Duodenal mucosa (tissue), 2 donors: ENCODE measurements around the gene GRIN3A.
A peak's percentile ranks its signal among the peaks of the same experiment; 100 is the strongest.

Experiments
- H3K27ac ChIP-seq: one replicate; pipeline ENCODE4 v1.7.0; 2013; ENCODE audit warnings: low read depth, low read length
- H3K27me3 ChIP-seq, 2 donors: one replicate each; pipeline ENCODE4 v1.7.0; 2013; ENCODE audit warnings: low read length in 2 of 2, control low read depth in 1 of 2; ENCODE audit not compliant: insufficient read depth in 2 of 2, control insufficient read depth in 1 of 2
- H3K36me3 ChIP-seq, 2 donors: one replicate each; pipeline ENCODE4 v1.7.0; 2013; ENCODE audit warnings: low read length in 2 of 2, control low read depth in 1 of 2; ENCODE audit not compliant: insufficient read depth in 2 of 2, control insufficient read depth in 1 of 2
- H3K4me1 ChIP-seq, 2 donors: one replicate each; pipeline ENCODE4 v1.7.0; 2013; ENCODE audit warnings: low read length in 2 of 2, control low read depth in 1 of 2; ENCODE audit not compliant: insufficient read depth in 2 of 2, control insufficient read depth in 1 of 2
- H3K4me3 ChIP-seq, 2 donors: one replicate each; pipeline ENCODE4 v1.7.0; 2013; ENCODE audit warnings: low read length in 2 of 2, low read depth in 1 of 2
- H3K9ac ChIP-seq, 2 donors: one replicate each; pipeline ENCODE4 v1.7.0; 2013; ENCODE audit warnings: low read length in 2 of 2, low read depth in 1 of 2
- H3K9me3 ChIP-seq, 2 donors: one replicate each; pipeline ENCODE4 v1.7.0; 2013; ENCODE audit warnings: low read length in 2 of 2, control low read depth in 1 of 2; ENCODE audit not compliant: control insufficient read depth in 1 of 2

Gene GRIN3A

GRCh38 chr9:101587332-101588043 is 151.0 kb downstream of the GRIN3A start:
- H3K4me3 ChIP-seq = no peak overlapping the region
- H3K9me3 ChIP-seq = no peaks in the 10 kb centered on the region
- no peaks in the 10 kb centered on the region for H3K36me3 ChIP-seq
- no peak overlapping the region for H3K9ac ChIP-seq
- no peak overlapping the region for H3K27ac ChIP-seq
- H3K4me1 ChIP-seq = no peaks in the 10 kb centered on the region
- no peaks in the 10 kb centered on the region for H3K27me3 ChIP-seq

DNA sequence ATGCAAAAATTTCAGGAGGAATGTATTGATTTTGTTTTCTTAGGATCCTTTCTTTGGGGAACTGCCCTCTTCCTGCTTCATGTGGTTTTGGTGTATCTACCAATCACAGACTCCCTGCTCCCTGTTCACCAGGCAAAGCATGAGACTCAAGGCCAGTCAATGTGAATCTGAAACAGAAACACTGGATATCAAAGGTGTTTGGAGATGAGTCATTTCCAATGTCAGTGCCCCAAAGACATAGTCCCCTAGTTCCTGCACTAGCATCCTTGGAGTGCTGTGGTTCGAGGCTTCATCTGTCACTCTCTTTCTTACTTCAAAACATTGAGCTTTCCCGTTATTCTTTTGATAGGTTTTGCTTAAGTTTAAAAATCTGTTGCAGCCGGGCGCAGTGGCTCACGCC is 151.8 kb downstream of the GRIN3A start:
- Histone ChIP-seq H3K9ac (no peak overlapping the region), H3K4me3 (no peak overlapping the region), H3K9me3 (no peaks in the 10 kb centered on the region), H3K27me3 (no peaks in the 10 kb centered on the region), H3K27ac (no peak overlapping the region), H3K4me1 (no peaks in the 10 kb centered on the region), H3K36me3 (no peaks in the 10 kb centered on the region)

DNA sequence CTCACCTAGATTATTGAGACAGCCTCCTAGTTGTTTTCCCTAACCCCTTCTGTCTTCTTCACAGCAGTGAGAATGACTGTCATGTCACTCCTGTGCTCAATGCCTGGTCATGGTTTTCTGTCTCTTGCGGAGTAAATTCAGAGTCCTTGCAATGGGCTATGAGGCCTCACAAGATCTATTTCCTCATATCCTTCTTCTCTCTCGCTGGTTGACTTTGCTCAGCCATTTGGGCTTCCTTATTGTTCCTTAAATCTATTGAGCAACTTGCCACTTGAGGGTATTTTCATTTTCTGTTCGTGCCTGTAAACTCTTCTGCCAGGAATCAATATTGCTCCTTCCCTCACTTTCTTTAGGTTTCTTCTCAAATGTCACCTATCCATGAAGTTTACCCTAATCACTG is 152.7 kb downstream of the GRIN3A start:
- Histone ChIP-seq H3K27me3 (no peaks in the 10 kb centered on the region), H3K4me1 (no peaks in the 10 kb centered on the region), H3K36me3 (no peaks in the 10 kb centered on the region), H3K27ac (no peak overlapping the region), H3K9me3 (no peaks in the 10 kb centered on the region), H3K4me3 (peak overlapping the region in 1 of 2 donors; percentile 16), H3K9ac (no peak overlapping the region)

- no peaks in the 10 kb centered on the region for H3K4me1 ChIP-seq
- no peak overlapping the region for H3K27ac ChIP-seq
- no peak overlapping the region for H3K9ac ChIP-seq
- H3K36me3 ChIP-seq = no peaks in the 10 kb centered on the region
- H3K9me3 ChIP-seq = no peaks in the 10 kb centered on the region
- H3K4me3 ChIP-seq = no peak overlapping the region
- H3K27me3 ChIP-seq = no peaks in the 10 kb centered on the region
Measured at GRCh38 chr9:101582553-101582952, 155.9 kb downstream of the GRIN3A start.

GRCh38 chr9:101579711-101580545 is 158.5 kb downstream of the GRIN3A start:
- Histone ChIP-seq H3K36me3 (no peaks in the 10 kb centered on the region), H3K9ac (no peak overlapping the region), H3K27ac (no peak overlapping the region), H3K4me3 (no peak overlapping the region), H3K9me3 (no peaks in the 10 kb centered on the region), H3K27me3 (no peaks in the 10 kb centered on the region), H3K4me1 (no peaks in the 10 kb centered on the region)

DNA sequence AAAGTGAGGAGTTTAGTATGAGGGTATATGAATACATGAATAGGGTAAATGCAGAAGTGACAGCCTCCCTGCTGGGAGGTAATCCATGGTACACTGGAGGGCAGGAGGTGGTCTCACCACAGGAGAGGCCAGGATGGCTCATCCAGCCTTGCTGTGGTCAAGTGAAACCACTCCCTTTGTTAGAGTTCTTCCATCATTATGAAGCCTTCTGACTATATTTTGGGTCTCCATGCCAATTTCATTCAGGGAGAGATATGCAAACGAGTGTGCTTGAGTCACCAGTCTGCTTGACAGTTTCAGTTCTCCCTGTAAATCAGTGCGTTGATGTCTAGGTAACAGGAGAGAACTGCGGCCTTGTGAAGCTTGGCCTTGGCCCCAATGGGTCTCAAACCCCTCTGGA is 160.1 kb downstream of the GRIN3A start:
- Histone ChIP-seq H3K4me1 (no peaks in the 10 kb centered on the region), H3K27ac (no peak overlapping the region), H3K9ac (no peak overlapping the region), H3K4me3 (no peak overlapping the region), H3K9me3 (no peaks in the 10 kb centered on the region), H3K27me3 (no peaks in the 10 kb centered on the region), H3K36me3 (no peaks in the 10 kb centered on the region)

- Histone ChIP-seq H3K4me3 (no peak overlapping the region), H3K9ac (no peak overlapping the region), H3K27ac (no peak overlapping the region), H3K4me1 (no peaks in the 10 kb centered on the region), H3K27me3 (no peaks in the 10 kb centered on the region), H3K36me3 (no peaks in the 10 kb centered on the region), H3K9me3 (no peaks in the 10 kb centered on the region)
Measured at GRCh38 chr9:101574731-101575333, 163.6 kb downstream of the GRIN3A start.

DNA sequence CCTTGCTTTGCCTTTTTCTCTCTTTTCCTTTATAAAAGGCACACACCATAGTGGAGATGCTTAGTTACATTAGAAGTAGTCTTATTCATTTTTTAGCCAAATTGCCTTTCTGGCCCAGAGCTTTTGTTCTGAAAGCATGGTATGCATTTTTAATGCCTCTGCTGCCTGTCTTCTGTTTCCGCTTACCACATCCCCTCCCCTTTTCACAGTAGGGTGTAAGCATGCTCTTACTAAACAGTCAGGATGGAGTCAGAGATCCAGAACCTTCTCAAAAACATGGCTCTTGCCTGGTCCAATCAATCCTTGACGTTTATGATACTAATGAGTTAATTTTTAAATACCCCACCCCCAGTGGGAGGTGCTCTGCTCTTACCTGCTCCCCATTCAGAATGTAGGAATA is 166.1 kb downstream of the GRIN3A start:
- H3K27ac ChIP-seq = no peak overlapping the region
- no peaks in the 10 kb centered on the region for H3K27me3 ChIP-seq
- H3K9ac ChIP-seq = no peak overlapping the region
- no peak overlapping the region for H3K4me3 ChIP-seq
- H3K36me3 ChIP-seq = peaks cover 3 to 12% of the 10 kb centered on the region in 2 donors
- no peaks in the 10 kb centered on the region for H3K4me1 ChIP-seq
- no peaks in the 10 kb centered on the region for H3K9me3 ChIP-seq

- peaks cover 3 to 13% of the 10 kb centered on the region in 2 donors for H3K36me3 ChIP-seq
- no peaks in the 10 kb centered on the region for H3K27me3 ChIP-seq
- no peak overlapping the region for H3K27ac ChIP-seq
- no peaks in the 10 kb centered on the region for H3K4me1 ChIP-seq
- H3K9me3 ChIP-seq = no peaks in the 10 kb centered on the region
- no peak overlapping the region for H3K4me3 ChIP-seq
- H3K9ac ChIP-seq = no peak overlapping the region
Measured at GRCh38 chr9:101571114-101571513, 167.3 kb downstream of the GRIN3A start.
